Heart right ventricle (tissue), 16 donors: ENCODE measurements around the gene IHH. TPM values are rescaled to one million over a fixed set of nuclear protein-coding genes. Genes with fewer than 3 reads are reported as not detected.
A peak's percentile ranks its signal among the peaks of the same experiment; 100 is the strongest.

Experiments used
- ATAC-seq, 8 donors: fragments of 200-7000 bp; cut with Tn5 transposase; one replicate each; pipeline ENCODE4 v1.9.1; 2020; ENCODE audit warnings: mild to moderate bottlenecking in 8 of 8, moderate library complexity in 8 of 8, moderate number of reproducible peaks in 1 of 8
- DNase-seq, 2 donors: peaks; one replicate each; pipeline ENCODE4 v3.0.0-alpha.2; 2020
- H3K27ac ChIP-seq, 10 donors: fragments of 200-600 bp; sonication (generic) in 2 of 10; one replicate each; pipeline versions ENCODE4 v1.5.0 to v1.8.0; 2020 to 2022; ENCODE audit warnings: mild to moderate bottlenecking in 3 of 10
- H3K27me3 ChIP-seq, 7 donors: fragments of 200-600 bp; one replicate each; pipeline ENCODE4 v1.8.0; 2021 to 2022; ENCODE audit warnings: mild to moderate bottlenecking in 2 of 7
- H3K36me3 ChIP-seq, 9 donors: fragments of 200-600 bp; sonication (generic) in 1 of 9; one replicate each; pipeline versions ENCODE4 v1.5.0 to v1.8.0; 2020 to 2022; ENCODE audit warnings: mild to moderate bottlenecking in 2 of 9
- H3K4me1 ChIP-seq, 9 donors: fragments of 200-600 bp; sonication (generic) in 1 of 9; one replicate each; pipeline versions ENCODE4 v1.5.0 to v1.8.0; 2020 to 2022; ENCODE audit warnings: mild to moderate bottlenecking in 4 of 9
- H3K4me3 ChIP-seq, 10 donors: fragments of 200-600 bp; sonication (generic) in 2 of 10; one replicate each; pipeline versions ENCODE4 v1.5.0 to v1.8.0; 2020 to 2022; ENCODE audit warnings: mild to moderate bottlenecking in 7 of 10, moderate library complexity in 2 of 10
- H3K9me3 ChIP-seq, 11 donors: fragments of 200-600 bp in 10 of 11; sonication (generic) in 2 of 11; one replicate each; pipeline versions ENCODE4 v1.5.0 to v1.8.0; 2013 to 2022; ENCODE audit warnings: mild to moderate bottlenecking in 2 of 11, control low read depth in 1 of 11, moderate library complexity in 1 of 11
- WGBS, 2 donors: extraction: QIAGEN DNeasy Blood & Tissue Kit; methylation state at CpG; one replicate each; pipeline ENCODE4 v1.1.7; 2013; ENCODE audit warnings: inconsistent platforms in 1 of 2; 5-methylcytosine and 5-hydroxymethylcytosine counted together
- intact Hi-C, 10 donors: fragments of 100-400 bp; cut with DNase I; formaldehyde crosslinking; loops; one replicate each; pipeline versions ENCODE4 v1.11.1 to v1.14.2; 2022
- polyA plus RNA-seq, 2 donors: library from polyadenylated mRNA; stranded (reverse); fragments of 200-250 nt; gene quantifications; one replicate each; pipeline ENCODE4 v1.2.3, GENCODE V29; 2013
- total RNA-seq, 10 donors: library from RNA; stranded (reverse); fragmentation: NEBNext Ultra II Directional in 3 of 10; extraction: Animal tissue kit (Norgen Biotek cat#: 25700) in 3 of 10; gene quantifications; one replicate each; pipeline versions ENCODE4 v1.2.1 to v1.2.4, GENCODE V29; 2021 to 2023
- TF ChIP-seq, protein P1 (sequence below), 9 donors: fragments of 200-600 bp; sonication (generic) in 2 of 9; IDR thresholded peaks; one replicate each; pipeline versions ENCODE4 v1.5.0 to v1.8.0; 2021 to 2022; ENCODE audit warnings: antibody characterized with exemption in 9 of 9, mild to moderate bottlenecking in 5 of 9, moderate library complexity in 1 of 9
- donor health status: Arrhythmogenic right ventricular cardiomyopathy.
- donor health status: ischemic (EF 13 %, LVEDD 7.1; RV severe dilation, severe dysfunction).
- donor health status: healthy with polysubstance abuse.
- donor health status: DM: no; HTN: yes; CAD: no.
- donor health status: DM: no; HTN: no; CAD: no.
- donor health status: ischemic (EF 25% LVEDD 6.9; RV normal size, moderate dysfunction).
- donor health status: ischemic (EF 25% LVEDD 5.7; RV mildly dilated, moderate dysfunction).
- donor health status: healthy.
- donor health status: DM: yes; HTN: yes; CAD: no.
- donor health status: Ischemic cardiomyopathy.
- donor health status: ischemic (EF 35%, LVEDD 5.7; RV mildly dilated, moderate dysfunction).
- donor health status: nonischemic (EF 11% LVEDD 7.7; RV severe dilation, severe dysfunction).
- donor health status: DM: yes; HTN: yes; CAD: no.
- donor health status: PGD.
- donor health status: ischemic (EF 29% LVEDD 5.4; RV normal size, mild dysfunction).
- donor health status: nonischemic (EF 23%, LVEDD 6.1; RV moderate dilation, normal function).

The IHH gene
- total and polyA plus RNA-seq, 12 donors: 0.03 to 0.16 TPM; not detected in 10

- H3K9me3 ChIP-seq: no peaks in the 10 kb centered on the region
Measured at GRCh38 chr2:219086196-219086595, 25.5 kb upstream of the IHH start.

DNA sequence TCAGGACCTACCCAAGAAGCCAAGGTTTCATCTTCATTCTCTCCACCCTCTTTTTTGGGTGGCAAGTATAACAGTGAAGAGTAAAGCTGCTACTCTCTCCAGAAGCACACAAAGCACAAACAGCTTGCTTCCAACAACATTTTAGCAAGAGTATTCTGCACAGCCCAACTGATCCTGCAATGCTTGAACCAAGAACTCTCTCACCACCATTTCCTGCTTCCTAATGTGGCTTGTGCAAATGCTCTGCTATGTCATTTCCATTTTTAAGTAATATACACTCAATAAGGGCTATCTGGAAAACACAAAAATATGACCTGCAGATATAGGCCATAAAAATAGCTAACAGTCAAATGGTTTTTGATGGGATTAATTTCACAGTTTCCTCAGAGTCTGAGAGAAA, 24.1 kb upstream of the IHH start:
- TF ChIP-seq, protein P1, sequence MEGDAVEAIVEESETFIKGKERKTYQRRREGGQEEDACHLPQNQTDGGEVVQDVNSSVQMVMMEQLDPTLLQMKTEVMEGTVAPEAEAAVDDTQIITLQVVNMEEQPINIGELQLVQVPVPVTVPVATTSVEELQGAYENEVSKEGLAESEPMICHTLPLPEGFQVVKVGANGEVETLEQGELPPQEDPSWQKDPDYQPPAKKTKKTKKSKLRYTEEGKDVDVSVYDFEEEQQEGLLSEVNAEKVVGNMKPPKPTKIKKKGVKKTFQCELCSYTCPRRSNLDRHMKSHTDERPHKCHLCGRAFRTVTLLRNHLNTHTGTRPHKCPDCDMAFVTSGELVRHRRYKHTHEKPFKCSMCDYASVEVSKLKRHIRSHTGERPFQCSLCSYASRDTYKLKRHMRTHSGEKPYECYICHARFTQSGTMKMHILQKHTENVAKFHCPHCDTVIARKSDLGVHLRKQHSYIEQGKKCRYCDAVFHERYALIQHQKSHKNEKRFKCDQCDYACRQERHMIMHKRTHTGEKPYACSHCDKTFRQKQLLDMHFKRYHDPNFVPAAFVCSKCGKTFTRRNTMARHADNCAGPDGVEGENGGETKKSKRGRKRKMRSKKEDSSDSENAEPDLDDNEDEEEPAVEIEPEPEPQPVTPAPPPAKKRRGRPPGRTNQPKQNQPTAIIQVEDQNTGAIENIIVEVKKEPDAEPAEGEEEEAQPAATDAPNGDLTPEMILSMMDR (IDR thresholded peaks at IDR 0.05): no peak
- Histone ChIP-seq H3K9me3 (no peaks in the 10 kb centered on the region), H3K4me3 (no peak overlapping the region), H3K4me1 (peaks cover 0 to 50% (median 13%) of the 10 kb centered on the region in 9 donors), H3K27ac (no peak overlapping the region), H3K36me3 (peaks cover 0 to 6% (median 0%) of the 10 kb centered on the region in 9 donors), H3K27me3 (no peaks in the 10 kb centered on the region)
- ATAC-seq (no peak), DNase-seq (no peak)
- intact Hi-C loops: no loop called here

More at GRCh38 chr2:219086196-219086595, 25.5 kb upstream of the IHH start:
- TF ChIP-seq, protein P1 (IDR thresholded peaks at IDR 0.05): no peak
- peaks cover 0 to 6% (median 0%) of the 10 kb centered on the region in 9 donors for H3K36me3 ChIP-seq
- intact Hi-C loops: no loop called here
- H3K27ac ChIP-seq: no peak overlapping the region
- peaks cover 0 to 50% (median 13%) of the 10 kb centered on the region in 9 donors for H3K4me1 ChIP-seq
- no peak overlapping the region for H3K4me3 ChIP-seq
- ATAC-seq (no peak), DNase-seq (no peak)
- no peaks in the 10 kb centered on the region for H3K27me3 ChIP-seq

DNA sequence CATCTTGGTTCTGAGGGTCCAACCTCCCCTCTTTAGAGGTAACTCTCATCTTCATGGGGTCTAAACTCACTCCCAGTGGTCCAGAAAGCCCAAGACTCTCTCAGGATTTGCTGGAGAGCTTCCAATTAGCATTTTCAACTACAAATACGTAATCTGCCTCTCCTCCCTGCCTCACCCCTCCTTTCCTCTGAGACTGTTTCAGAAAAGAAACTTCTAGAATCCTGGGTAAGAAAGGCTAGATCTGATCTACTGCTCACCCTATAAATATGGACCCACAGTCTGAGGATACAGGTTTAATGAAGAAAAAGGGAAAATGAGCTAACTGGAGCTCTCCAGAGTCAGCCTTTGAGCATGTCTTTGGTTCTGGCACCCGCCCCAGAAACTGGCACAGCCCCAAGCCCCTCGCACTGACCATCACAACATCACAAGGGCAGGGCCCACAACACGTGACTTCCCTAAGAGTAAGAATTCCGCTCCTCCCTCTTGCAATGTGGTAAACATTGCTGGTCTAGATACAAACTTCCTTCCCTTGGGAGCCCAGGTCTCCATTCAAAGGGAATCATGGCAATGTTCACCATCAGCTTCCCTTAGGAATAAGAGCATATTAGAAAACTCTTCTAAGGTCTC, 21.7 kb upstream of the IHH start:
- DNase-seq (peak; percentile 26 to 53), ATAC-seq (peak in 5 of 8 donors; percentile 11 to 53 (median 44))
- peaks cover 0 to 8% (median 0%) of the 10 kb centered on the region in 9 donors for H3K36me3 ChIP-seq
- TF ChIP-seq, protein P1 (IDR thresholded peaks at IDR 0.05): no peak
- intact Hi-C loops: no loop called here
- no peaks in the 10 kb centered on the region for H3K27me3 ChIP-seq
- no peaks in the 10 kb centered on the region for H3K9me3 ChIP-seq
- peak overlapping the region in 1 of 10 donors; percentile 0 for H3K27ac ChIP-seq
- WGBS, 2 donors: 49 to 54% methylated on average over 5 of the region's 5 CpGs
- no peak overlapping the region for H3K4me3 ChIP-seq
- H3K4me1 ChIP-seq: peaks cover 0 to 50% (median 13%) of the 10 kb centered on the region in 9 donors

GRCh38 chr2:219081701-219082331, 21.1 kb upstream of the IHH start:
- no peak for DNase-seq
- H3K4me1 ChIP-seq: peaks cover 0 to 49% (median 13%) of the 10 kb centered on the region in 9 donors
- no peak overlapping the region for H3K4me3 ChIP-seq
- H3K36me3 ChIP-seq: peaks cover 0 to 15% (median 0%) of the 10 kb centered on the region in 9 donors
- peak overlapping the region in 1 of 10 donors; percentile 0 for H3K27ac ChIP-seq
- ATAC-seq: peak in 2 of 8 donors; percentile 29 to 45
- TF ChIP-seq, protein P1 (IDR thresholded peaks at IDR 0.05): no peak
- H3K9me3 ChIP-seq: no peaks in the 10 kb centered on the region
- no peaks in the 10 kb centered on the region for H3K27me3 ChIP-seq
- intact Hi-C loops: no loop called here
